A549 (cell line): ENCODE data around the gene XPNPEP2. TPM values are rescaled to one million over a fixed set of nuclear protein-coding genes. Genes with fewer than 3 reads are reported as not detected.

Source experiments
- ATAC-seq, 2 experiments: fragments of 200-7000 bp in 1 of 2; fragments of >200 bp in 1 of 2; cut with Nextera tagmentation in 1 of 2; cut with Tn5 transposase in 1 of 2; 3 replicates each; pipeline versions ENCODE4 v1.8.0 to v1.9.1; 2018 to 2020; ENCODE audit warnings: mild to moderate bottlenecking in 1 of 2, moderate library complexity in 1 of 2
- CTCF ChIA-PET: fragments of 300-600 bp; sonication (Branson Sonifier 250); formaldehyde crosslinking; extraction: SDS; loops from one replicate; lab custom pipeline; 2021; ENCODE audit warnings: antibody characterized with exemption, inconsistent platforms; lab: Yijun Ruan, JAX
- POLR2A ChIA-PET: fragments of 350-600 bp; formaldehyde crosslinking; extraction: SDS; loops from one replicate; lab custom pipeline; 2021; ENCODE audit warnings: antibody characterized with exemption, inconsistent platforms; lab: Yijun Ruan, JAX
- DNase-seq, 2 experiments: peaks; one replicate each; pipeline versions ENCODE4 v3.0.0 to v3.0.0-alpha.2; 2011 to 2016; ENCODE audit warnings: low read depth in 1 of 2, low spot score in 1 of 2
- FAIRE-seq: peaks from 2 replicates; lab custom pipeline; 2011; peaks lifted over from hg19 to GRCh38; lab: Jason Lieb, UNC
- H3K27ac ChIP-seq, 2 experiments: fragments of >200 bp; sonication (Bioruptor Twin); formaldehyde crosslinking; 3 replicates each; pipeline ENCODE4 v1.5.1; 2016 to 2017
- H3K4me1 ChIP-seq: fragments of >200 bp; sonication (Bioruptor Twin); formaldehyde crosslinking; 3 replicates; pipeline ENCODE4 v1.6.1; 2016
- H3K4me2 ChIP-seq: fragments of >200 bp; sonication (Bioruptor Twin); formaldehyde crosslinking; 3 replicates; pipeline ENCODE4 v1.6.1; 2016
- H3K4me3 ChIP-seq: fragments of >200 bp; sonication (Bioruptor Twin); formaldehyde crosslinking; 3 replicates; pipeline ENCODE4 v1.5.1; 2016
- H3K9me3 ChIP-seq: fragments of >200 bp; sonication (Bioruptor Twin); formaldehyde crosslinking; 3 replicates; pipeline ENCODE4 v1.6.1; 2016
- CBX2 ChIP-seq: fragments of 200-600 bp; sonication (generic); IDR thresholded peaks from 2 replicates; pipeline ENCODE4 v1.6.1; 2016; ENCODE audit warnings: low read depth, mild to moderate bottlenecking, borderline replicate concordance
- EHF ChIP-seq: fragments of 250-450 bp; sonication (Bioruptor Pico); IDR thresholded peaks from 2 replicates; pipeline ENCODE4 v1.5.0; 2020; ENCODE audit warnings: mild to moderate bottlenecking
- EHMT2 ChIP-seq: fragments of 200-600 bp; sonication (generic); IDR thresholded peaks from 2 replicates; pipeline ENCODE4 v1.6.1; 2016; ENCODE audit warnings: antibody characterized with exemption, low read depth, mild to moderate bottlenecking, moderate library complexity
- FOSB ChIP-seq: fragments of 250-450 bp; sonication (Bioruptor Pico); IDR thresholded peaks from 2 replicates; pipeline ENCODE4 v1.5.0; 2020; ENCODE audit warnings: mild to moderate bottlenecking, moderate library complexity
- FOSL2 ChIP-seq, 2 experiments: fragments of 450-650 bp in 1 of 2; fragments of >200 bp in 1 of 2; sonication (Bioruptor Twin) in 1 of 2; formaldehyde crosslinking; IDR thresholded peaks; 2 replicates each; pipeline versions ENCODE4 v1.5.0 to v1.6.1; 2016 to 2020; ENCODE audit warnings: mild to moderate bottlenecking in 1 of 2, moderate library complexity in 1 of 2
- GATA3 ChIP-seq: IDR thresholded peaks from 2 replicates; pipeline ENCODE4 v1.6.1; 2012; ENCODE audit warnings: borderline replicate concordance
- HDAC2 ChIP-seq: fragments of 200-600 bp; sonication (generic); IDR thresholded peaks from 2 replicates; pipeline ENCODE4 v1.6.1; 2016
- HOXA7 ChIP-seq: fragments of 250-450 bp; sonication (Bioruptor Pico); IDR thresholded peaks from 2 replicates; pipeline ENCODE4 v1.5.0; 2020; ENCODE audit warnings: mild to moderate bottlenecking, moderate library complexity
- HOXB13 ChIP-seq: fragments of 250-450 bp; sonication (Bioruptor Pico); IDR thresholded peaks from 2 replicates; pipeline ENCODE4 v1.5.0; 2020; ENCODE audit warnings: low read depth, mild to moderate bottlenecking, moderate library complexity
- HOXB5 ChIP-seq: fragments of 250-450 bp; sonication (Bioruptor Pico); IDR thresholded peaks from 2 replicates; pipeline ENCODE4 v1.5.0; 2020; ENCODE audit warnings: mild to moderate bottlenecking, moderate library complexity
- JUNB ChIP-seq: fragments of >200 bp; sonication (Bioruptor Twin); formaldehyde crosslinking; IDR thresholded peaks from 2 replicates; pipeline ENCODE4 v1.6.1; 2016
- KDM1A ChIP-seq: fragments of 200-600 bp; sonication (generic); IDR thresholded peaks from 2 replicates; pipeline ENCODE4 v1.6.1; 2016; ENCODE audit warnings: low read depth, mild to moderate bottlenecking
- MAFK ChIP-seq: fragments of 450-650 bp; IDR thresholded peaks from 2 replicates; pipeline ENCODE4 v1.6.1; 2014; ENCODE audit not compliant: partially characterized antibody
- MYC ChIP-seq: IDR thresholded peaks from 2 replicates; pipeline ENCODE4 v1.6.1; 2012; ENCODE audit warnings: mild to moderate bottlenecking, inconsistent platforms, low read length, improper control_type of control experiment, borderline replicate concordance
- NPAS2 ChIP-seq: fragments of 250-450 bp; sonication (Bioruptor Pico); IDR thresholded peaks from 2 replicates; pipeline ENCODE4 v1.8.0; 2022; ENCODE audit warnings: mild to moderate bottlenecking, moderate library complexity, borderline replicate concordance
- POLR2AphosphoS2 ChIP-seq: conservative IDR thresholded peaks from 2 replicates; pipeline ENCODE4 v1.6.1; 2012; ENCODE audit warnings: low read length, improper control_type of control experiment, inconsistent platforms
- RAD21 ChIP-seq, 2 experiments: fragments of >200 bp in 1 of 2; sonication (Bioruptor Twin) in 1 of 2; formaldehyde crosslinking in 1 of 2; IDR thresholded peaks in 1 of 2; conservative IDR thresholded peaks in 1 of 2; 2 replicates in 1 of 2; 3 replicates in 1 of 2; pipeline ENCODE4 v1.6.1; 2012 to 2018; ENCODE audit warnings: inconsistent platforms in 1 of 2
- RFX5 ChIP-seq: fragments of 450-650 bp; IDR thresholded peaks from 2 replicates; pipeline ENCODE4 v1.7.1; 2014; ENCODE audit warnings: antibody characterized with exemption, mild to moderate bottlenecking, moderate library complexity
- SMC3 ChIP-seq: fragments of >200 bp; sonication (Bioruptor Twin); formaldehyde crosslinking; IDR thresholded peaks from 3 replicates; pipeline ENCODE4 v1.6.1; 2018; ENCODE audit warnings: inconsistent platforms
- SREBF2 ChIP-seq: fragments of 450-650 bp; IDR thresholded peaks from 2 replicates; pipeline ENCODE4 v1.6.1; 2014; ENCODE audit warnings: mild to moderate bottlenecking, moderate library complexity
- TFCP2L1 ChIP-seq: fragments of 250-450 bp; sonication (Bioruptor Pico); IDR thresholded peaks from 2 replicates; pipeline ENCODE4 v1.5.0; 2021; ENCODE audit warnings: mild to moderate bottlenecking
- TP53 ChIP-seq: fragments of 250-450 bp; sonication (Bioruptor Pico); IDR thresholded peaks from 2 replicates; pipeline ENCODE4 v1.5.0; 2021; ENCODE audit warnings: mild to moderate bottlenecking, moderate library complexity
- ZC3H11A ChIP-seq: fragments of 450-650 bp; IDR thresholded peaks from 2 replicates; pipeline ENCODE4 v1.6.1; 2014; ENCODE audit warnings: antibody characterized with exemption, mild to moderate bottlenecking
- ZNF302 ChIP-seq: fragments of 250-450 bp; sonication (Bioruptor Pico); IDR thresholded peaks from 2 replicates; pipeline ENCODE4 v1.9.0; 2021; ENCODE audit warnings: inconsistent platforms, mild to moderate bottlenecking, moderate library complexity
- WGBS: methylation state at CpG from one replicate; pipeline ENCODE4 v1.1.6; 2017; ENCODE audit errors: missing lambda C conversion rate; 5-methylcytosine and 5-hydroxymethylcytosine counted together
- polyA plus RNA-seq, 4 experiments: library from polyadenylated mRNA; depleted of rRNA in 3 of 4; stranded (reverse); fragments of >200 nt; fragmentation: RNase III in 1 of 4; extraction: RNeasy Plus Mini Kit Qiagen cat#74134 plus additional on column Dnase treatment in 1 of 4; gene quantifications; 2 replicates in 3 of 4; 3 replicates in 1 of 4; pipeline ENCODE4 v1.2.3, GENCODE V29; 2011 to 2017
- TF ChIP-seq, protein P1 (sequence below): fragments of 450-650 bp; IDR thresholded peaks from 2 replicates; pipeline ENCODE4 v1.6.1; 2014; ENCODE audit warnings: antibody characterized with exemption
- TF ChIP-seq, protein P2 (sequence below): fragments of >200 bp; sonication (Bioruptor Twin); formaldehyde crosslinking; IDR thresholded peaks from 2 replicates; pipeline ENCODE4 v1.6.1; 2016
- TF ChIP-seq, protein P3 (sequence below): fragments of 250-450 bp; sonication (Bioruptor Pico); IDR thresholded peaks from 2 replicates; pipeline ENCODE4 v1.5.0; 2021; ENCODE audit warnings: mild to moderate bottlenecking, moderate library complexity, borderline replicate concordance
- TF ChIP-seq, protein P4 (sequence below): IDR thresholded peaks from 2 replicates; pipeline ENCODE4 v1.6.1; 2012

XPNPEP2 gene
- polyA plus RNA-seq, 2 of the 4 experiments (the other 2 are of a cell fraction): not detected

GRCh38 chrX:129760155-129760554, 21.4 kb downstream of the XPNPEP2 start:
- Histone ChIP-seq H3K4me2 (no peak overlapping the region), H3K4me3 (no peak overlapping the region), H3K4me1 (no peaks in the 10 kb centered on the region), H3K9me3 (no peaks in the 10 kb centered on the region), H3K27ac (no peak overlapping the region)
- ATAC-seq (no peak), FAIRE-seq (no peak), DNase-seq (no peak)
- 65% methylated on average over 6 of the region's 9 CpGs for WGBS
- ChIA-PET POLR2A (no interaction called here), CTCF (no interaction called here)
- TF ChIP-seq SMC3 (no peak), MYC (no peak), CBX2 (no peak), ZC3H11A (no peak), HOXB13 (CRISPR knock-in tag) (no peak), RFX5 (no peak), ZNF302 (CRISPR knock-in tag) (no peak), MAFK (no peak), EHMT2 (no peak), RAD21 (conservative IDR thresholded peaks at IDR 0.05 in 1 of 2, IDR thresholded peaks at IDR 0.05 in 1 of 2) (no peak), GATA3 (no peak), TP53 (no peak), FOSL2 (IDR thresholded peaks at IDR 0.05) (no peak), FOSL2 (CRISPR knock-in tag; IDR thresholded peaks at IDR 0.05) (no peak)
- TF ChIP-seq, protein P1, sequence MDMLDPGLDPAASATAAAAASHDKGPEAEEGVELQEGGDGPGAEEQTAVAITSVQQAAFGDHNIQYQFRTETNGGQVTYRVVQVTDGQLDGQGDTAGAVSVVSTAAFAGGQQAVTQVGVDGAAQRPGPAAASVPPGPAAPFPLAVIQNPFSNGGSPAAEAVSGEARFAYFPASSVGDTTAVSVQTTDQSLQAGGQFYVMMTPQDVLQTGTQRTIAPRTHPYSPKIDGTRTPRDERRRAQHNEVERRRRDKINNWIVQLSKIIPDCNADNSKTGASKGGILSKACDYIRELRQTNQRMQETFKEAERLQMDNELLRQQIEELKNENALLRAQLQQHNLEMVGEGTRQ: no peak

- H3K9me3 ChIP-seq: no peaks in the 10 kb centered on the region
- POLR2A ChIA-PET: no interaction called here
- DNase-seq (no peak), ATAC-seq (no peak), FAIRE-seq (no peak)
- no peak overlapping the region for H3K4me3 ChIP-seq
- WGBS: 93% methylated on average over 3 of the region's 6 CpGs
- H3K4me1 ChIP-seq: no peaks in the 10 kb centered on the region
- TF ChIP-seq HOXB5 (CRISPR knock-in tag) (no peak), HOXA7 (no peak)
- TF ChIP-seq, protein P2, sequence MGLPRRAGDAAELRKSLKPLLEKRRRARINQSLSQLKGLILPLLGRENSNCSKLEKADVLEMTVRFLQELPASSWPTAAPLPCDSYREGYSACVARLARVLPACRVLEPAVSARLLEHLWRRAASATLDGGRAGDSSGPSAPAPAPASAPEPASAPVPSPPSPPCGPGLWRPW: no peak
- no peak overlapping the region for H3K27ac ChIP-seq
- H3K4me2 ChIP-seq: no peak overlapping the region
- CTCF ChIA-PET: no interaction called here
These were observed 22.2 kb downstream of the XPNPEP2 start for GRCh38 chrX:129760981-129761380.

- ChIA-PET POLR2A (no interaction called here), CTCF (no interaction called here)
- TF ChIP-seq RAD21 (conservative IDR thresholded peaks at IDR 0.05 in 1 of 2, IDR thresholded peaks at IDR 0.05 in 1 of 2): no peak
- TF ChIP-seq, protein P3, sequence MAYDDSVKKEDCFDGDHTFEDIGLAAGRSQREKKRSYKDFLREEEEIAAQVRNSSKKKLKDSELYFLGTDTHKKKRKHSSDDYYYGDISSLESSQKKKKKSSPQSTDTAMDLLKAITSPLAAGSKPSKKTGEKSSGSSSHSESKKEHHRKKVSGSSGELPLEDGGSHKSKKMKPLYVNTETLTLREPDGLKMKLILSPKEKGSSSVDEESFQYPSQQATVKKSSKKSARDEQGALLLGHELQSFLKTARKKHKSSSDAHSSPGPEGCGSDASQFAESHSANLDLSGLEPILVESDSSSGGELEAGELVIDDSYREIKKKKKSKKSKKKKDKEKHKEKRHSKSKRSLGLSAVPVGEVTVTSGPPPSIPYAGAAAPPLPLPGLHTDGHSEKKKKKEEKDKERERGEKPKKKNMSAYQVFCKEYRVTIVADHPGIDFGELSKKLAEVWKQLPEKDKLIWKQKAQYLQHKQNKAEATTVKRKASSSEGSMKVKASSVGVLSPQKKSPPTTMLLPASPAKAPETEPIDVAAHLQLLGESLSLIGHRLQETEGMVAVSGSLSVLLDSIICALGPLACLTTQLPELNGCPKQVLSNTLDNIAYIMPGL (CRISPR knock-in tag): no peak
- TF ChIP-seq HOXB5 (CRISPR knock-in tag): no peak
- no peak for TF ChIP-seq RFX5
- H3K4me1 ChIP-seq: no peaks in the 10 kb centered on the region
- DNase-seq (no peak), FAIRE-seq (no peak), ATAC-seq (no peak)
- no peak overlapping the region for H3K27ac ChIP-seq
- H3K4me3 ChIP-seq: no peak overlapping the region
- H3K9me3 ChIP-seq: no peaks in the 10 kb centered on the region
- 67% methylated on average over 4 of the region's 4 CpGs for WGBS
- no peak overlapping the region for H3K4me2 ChIP-seq
These were observed 22.8 kb downstream of the XPNPEP2 start for GRCh38 chrX:129761596-129761995.

- ATAC-seq: no peak
- WGBS: 100% methylated on average over 3 of the region's 3 CpGs
- DNase-seq: no peak
- Histone ChIP-seq H3K4me3 (no peak overlapping the region), H3K4me2 (no peak overlapping the region), H3K9me3 (no peaks in the 10 kb centered on the region), H3K4me1 (no peaks in the 10 kb centered on the region), H3K27ac (no peak overlapping the region)
- ChIA-PET POLR2A (no interaction called here), CTCF (interaction anchor here (1.0 kb wide), 1 partner anchor 9 kb away, joined by 5 read pairs; no protein-coding TSS in a partner anchor)
- no peak for FAIRE-seq
- TF ChIP-seq FOSL2 (IDR thresholded peaks at IDR 0.05): no peak
- TF ChIP-seq FOSL2 (CRISPR knock-in tag; IDR thresholded peaks at IDR 0.05): no peak
- TF ChIP-seq TFCP2L1 (CRISPR knock-in tag): no peak
- no peak for TF ChIP-seq ZC3H11A
- no peak for TF ChIP-seq SREBF2
- TF ChIP-seq EHF: no peak
- no peak for TF ChIP-seq FOSB (CRISPR knock-in tag)
- TF ChIP-seq, protein P1: no peak
- no peak for TF ChIP-seq JUNB
- TF ChIP-seq RAD21 (conservative IDR thresholded peaks at IDR 0.05 in 1 of 2, IDR thresholded peaks at IDR 0.05 in 1 of 2): no peak
- TF ChIP-seq TP53: no peak
- TF ChIP-seq HDAC2: no peak
- no peak for TF ChIP-seq POLR2AphosphoS2
- TF ChIP-seq, protein P4, sequence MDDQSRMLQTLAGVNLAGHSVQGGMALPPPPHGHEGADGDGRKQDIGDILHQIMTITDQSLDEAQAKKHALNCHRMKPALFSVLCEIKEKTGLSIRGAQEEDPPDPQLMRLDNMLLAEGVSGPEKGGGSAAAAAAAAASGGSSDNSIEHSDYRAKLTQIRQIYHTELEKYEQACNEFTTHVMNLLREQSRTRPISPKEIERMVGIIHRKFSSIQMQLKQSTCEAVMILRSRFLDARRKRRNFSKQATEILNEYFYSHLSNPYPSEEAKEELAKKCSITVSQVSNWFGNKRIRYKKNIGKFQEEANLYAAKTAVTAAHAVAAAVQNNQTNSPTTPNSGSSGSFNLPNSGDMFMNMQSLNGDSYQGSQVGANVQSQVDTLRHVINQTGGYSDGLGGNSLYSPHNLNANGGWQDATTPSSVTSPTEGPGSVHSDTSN: no peak
- TF ChIP-seq KDM1A: no peak
- no peak for TF ChIP-seq RFX5
- no peak for TF ChIP-seq NPAS2
These were observed 23.7 kb downstream of the XPNPEP2 start for GRCh38 chrX:129762448-129762847.
